ENCODE results near the gene WIPF1. TPM values are rescaled to one million over a fixed set of nuclear protein-coding genes. Genes with fewer than 3 reads are reported as not detected.

The WIPF1 gene
- total RNA-seq, 4 donors from 2014 or later = 20.9 to 60.1 (median 43.3) TPM

- no peak for TF ChIP-seq CTCF (IDR thresholded peaks at IDR 0.05)
- DNase-seq (ENCODE audit: low spot score) (no peak), ATAC-seq (ENCODE audit: low FRiP score) (no peak)
These were observed 22.4 kb downstream of the WIPF1 start for GRCh38 chr2:174575124-174575776.

DNA sequence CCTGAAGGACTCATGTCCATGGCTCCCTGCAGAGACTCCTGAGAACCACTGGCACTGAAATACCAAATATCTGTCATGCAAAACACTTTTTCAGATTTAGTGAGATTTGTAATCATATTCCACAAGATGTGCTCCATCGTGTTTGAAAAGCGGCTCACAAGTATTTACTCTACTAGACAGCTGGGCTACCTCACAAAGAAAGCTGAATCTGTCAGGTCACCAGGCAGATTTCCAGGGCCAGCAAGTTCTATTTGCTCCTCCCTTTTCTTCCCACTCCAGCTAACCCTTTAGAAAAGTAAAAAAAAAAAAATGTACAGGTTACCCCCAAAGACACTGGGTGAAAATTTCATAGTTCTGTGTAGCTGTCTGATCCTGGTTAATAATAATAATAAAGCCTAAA, 22.9 kb downstream of the WIPF1 start:
- no peak for TF ChIP-seq CTCF (IDR thresholded peaks at IDR 0.05)
- DNase-seq (ENCODE audit: low spot score) (no peak), ATAC-seq (ENCODE audit: low FRiP score) (no peak)

GRCh38 chr2:174573621-174574081, 24.0 kb downstream of the WIPF1 start:
- no peak for ATAC-seq (ENCODE audit: low FRiP score)
- TF ChIP-seq CTCF (IDR thresholded peaks at IDR 0.05) = no peak
- DNase-seq (ENCODE audit: low spot score) = no peak

GRCh38 chr2:174572556-174572955, 25.0 kb downstream of the WIPF1 start:
- TF ChIP-seq CTCF (IDR thresholded peaks at IDR 0.05) = no peak
- DNase-seq (ENCODE audit: low spot score) (no peak), ATAC-seq (ENCODE audit: low FRiP score) (no peak)

GRCh38 chr2:174571669-174572323, 25.8 kb downstream of the WIPF1 start:
- ATAC-seq (ENCODE audit: low FRiP score) = no peak
- DNase-seq (ENCODE audit: low spot score) = no peak
- no peak for TF ChIP-seq CTCF (IDR thresholded peaks at IDR 0.05)

- no peak for TF ChIP-seq CTCF (IDR thresholded peaks at IDR 0.05)
- ATAC-seq (ENCODE audit: low FRiP score) (no peak), DNase-seq (ENCODE audit: low spot score) (no peak)
These were observed 27.2 kb downstream of the WIPF1 start for GRCh38 chr2:174570318-174570958.

Data from omental fat pad (tissue), 4 donors.